ENCODE results near the gene TAF1A.
"Not testable (repeated sequence)": the region's sequence is repeated elsewhere in the genome, so short reads cannot be mapped to it uniquely, and the experiment has no call there.

The TAF1A gene

DNA sequence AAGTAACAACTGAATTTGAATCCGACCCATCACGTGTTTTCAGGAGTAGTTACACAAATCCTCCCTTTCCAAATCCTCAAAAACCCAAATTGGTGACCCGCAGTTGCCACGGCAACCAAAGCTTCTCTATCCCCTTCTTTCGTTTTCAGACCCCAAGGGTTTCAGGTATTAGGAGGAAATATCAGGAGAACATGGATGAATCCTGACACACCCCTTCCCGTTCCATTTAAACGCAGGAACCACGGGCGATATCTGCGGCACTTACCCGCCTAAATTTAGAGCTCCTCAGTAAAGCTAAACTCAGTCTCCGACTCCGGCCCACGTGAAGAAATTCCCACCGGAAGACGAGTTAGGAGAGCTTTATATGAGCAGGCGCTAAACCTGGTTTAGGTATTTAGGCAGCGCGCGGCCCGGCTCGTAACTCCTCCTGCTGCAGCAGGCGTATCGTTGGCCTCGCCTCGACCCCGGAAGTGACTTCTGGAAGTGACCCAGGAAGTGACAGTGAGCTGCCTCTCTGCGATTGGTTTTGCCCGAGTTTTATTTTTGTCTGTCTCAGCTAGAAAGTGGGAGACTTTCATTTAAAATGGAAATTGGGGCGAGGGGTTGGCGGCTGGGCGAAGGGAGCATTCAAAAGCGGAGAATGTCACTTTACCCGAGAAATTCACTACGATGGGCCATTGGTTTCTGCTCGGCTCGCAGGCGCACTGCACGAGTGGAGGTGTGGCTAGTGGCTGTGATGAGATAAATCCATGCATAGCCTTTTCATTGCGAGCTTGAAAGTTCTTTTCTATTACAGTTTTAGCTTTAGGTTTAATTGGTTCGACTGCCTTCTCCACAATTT lies at the start of gene TAF1A:
Gene TAF1A (minus strand): TSS at position 472 of the 841 bp plus-strand sequence.
- DNase-seq (ENCODE audit: low read depth), result peak; percentile 76

DNA sequence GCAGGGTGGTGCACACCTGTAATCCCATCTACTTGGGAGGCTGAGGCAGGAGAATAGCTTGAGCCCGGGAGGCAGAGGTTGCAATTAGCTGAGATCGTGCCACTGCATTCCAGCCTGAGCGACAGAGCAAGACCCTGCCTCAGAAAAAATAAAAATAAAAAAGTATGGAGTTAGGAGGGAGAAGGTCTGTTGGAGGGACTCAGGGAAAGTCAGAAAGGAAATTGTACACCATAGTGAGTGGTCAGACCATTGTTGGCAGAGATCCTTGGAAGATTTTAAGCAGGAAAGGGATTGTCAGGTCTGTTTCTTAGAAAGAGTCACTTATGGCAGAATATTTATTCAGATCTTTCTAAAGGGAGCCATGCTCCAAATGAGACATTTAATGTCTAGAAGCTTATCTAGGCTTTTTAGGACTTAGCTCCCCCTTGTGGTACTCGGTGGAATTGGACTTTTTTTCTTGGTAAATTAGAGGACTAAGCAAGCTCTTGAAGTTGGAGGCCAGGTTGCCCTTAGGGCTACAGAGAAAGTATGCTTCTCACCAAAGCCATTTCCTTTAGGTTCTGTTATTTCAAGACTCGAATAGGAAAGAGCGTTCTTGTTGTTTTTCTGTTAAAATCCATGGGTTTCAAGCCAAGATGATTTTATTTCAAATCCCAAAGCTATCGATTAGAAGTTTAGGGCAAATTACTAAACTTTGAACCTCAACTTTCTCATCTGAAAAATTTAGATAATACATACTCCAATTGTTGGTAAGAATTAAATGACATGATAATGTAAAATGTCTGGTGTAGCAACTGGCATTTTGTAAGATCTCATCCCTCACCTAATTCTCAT lies 44.7 kb upstream of the TAF1A start:
- peak; percentile 80 for DNase-seq (ENCODE audit: low read depth)

DNA sequence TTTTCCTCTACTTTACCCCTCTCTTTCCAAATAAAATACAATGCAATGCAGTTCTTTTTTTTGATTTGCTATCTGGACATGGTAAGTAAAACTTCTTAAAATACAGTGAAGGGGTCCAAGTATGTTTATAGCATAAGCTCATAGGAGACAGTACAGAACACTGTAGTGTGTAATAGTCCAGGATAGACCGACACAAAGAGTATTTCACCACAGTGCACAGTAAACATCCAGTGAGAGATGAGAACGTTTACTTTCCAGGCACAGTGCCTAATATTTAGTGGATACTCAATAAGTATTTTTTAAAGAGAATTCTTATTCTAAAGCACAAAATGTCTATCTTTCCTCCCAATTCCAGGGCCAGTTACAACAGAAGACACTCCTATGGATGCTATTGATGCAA lies 43.0 kb upstream of the TAF1A start:
- no peak for DNase-seq (ENCODE audit: low read depth)

DNA sequence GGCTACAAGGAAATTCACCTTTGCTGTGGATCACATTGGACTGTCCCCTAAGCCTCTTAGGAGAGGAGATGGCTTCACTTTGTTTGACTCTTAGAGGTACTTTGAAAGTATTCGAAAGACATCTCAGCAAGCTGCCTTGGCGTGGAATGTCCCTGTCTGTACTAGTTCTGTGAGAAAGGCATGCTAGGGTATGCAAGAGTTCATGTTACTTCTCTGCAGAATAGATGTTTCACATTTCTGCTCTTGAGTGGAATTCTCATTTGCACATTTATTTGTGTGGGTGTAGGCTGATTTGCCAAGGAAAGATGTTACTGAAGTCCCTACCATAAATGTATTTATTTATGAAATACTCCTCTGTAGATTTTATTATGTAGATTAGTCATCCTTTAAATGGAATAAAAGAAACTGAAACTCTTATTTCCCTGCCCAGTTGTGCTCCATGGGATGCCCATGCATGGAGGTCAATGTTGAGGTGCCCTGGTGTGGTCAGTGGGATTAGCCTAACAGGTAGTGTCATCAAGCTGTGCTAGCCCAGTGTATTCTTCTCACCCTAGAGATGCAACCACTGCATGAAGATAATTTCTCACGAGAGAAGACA lies 42.0 kb upstream of the TAF1A start:
- DNase-seq (ENCODE audit: low read depth), result no peak

DNA sequence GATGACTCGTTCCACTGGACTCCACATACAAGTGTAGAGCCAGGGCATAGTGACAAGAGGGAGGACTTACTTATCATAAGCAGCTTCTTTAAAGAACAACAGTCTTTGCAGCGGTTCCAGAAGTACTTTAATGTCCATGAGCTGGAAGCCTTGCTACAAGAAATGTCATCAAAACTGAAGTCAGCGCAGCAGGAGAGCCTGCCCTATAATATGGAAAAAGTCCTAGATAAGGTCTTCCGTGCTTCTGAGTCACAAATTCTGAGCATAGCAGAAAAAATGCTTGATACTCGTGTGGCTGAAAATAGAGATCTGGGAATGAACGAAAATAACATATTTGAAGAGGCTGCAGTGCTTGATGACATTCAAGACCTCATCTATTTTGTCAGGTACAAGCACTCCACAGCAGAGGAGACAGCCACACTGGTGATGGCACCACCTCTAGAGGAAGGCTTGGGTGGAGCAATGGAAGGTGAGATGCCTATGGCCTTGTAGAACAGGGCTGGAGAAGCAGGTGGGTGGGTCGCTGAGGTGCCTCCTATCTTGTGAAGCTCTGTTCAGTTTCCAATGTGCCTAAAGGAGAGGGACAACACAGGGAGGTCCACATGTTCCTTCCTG lies 40.3 kb upstream of the TAF1A start:
- no peak for DNase-seq (ENCODE audit: low read depth)

DNA sequence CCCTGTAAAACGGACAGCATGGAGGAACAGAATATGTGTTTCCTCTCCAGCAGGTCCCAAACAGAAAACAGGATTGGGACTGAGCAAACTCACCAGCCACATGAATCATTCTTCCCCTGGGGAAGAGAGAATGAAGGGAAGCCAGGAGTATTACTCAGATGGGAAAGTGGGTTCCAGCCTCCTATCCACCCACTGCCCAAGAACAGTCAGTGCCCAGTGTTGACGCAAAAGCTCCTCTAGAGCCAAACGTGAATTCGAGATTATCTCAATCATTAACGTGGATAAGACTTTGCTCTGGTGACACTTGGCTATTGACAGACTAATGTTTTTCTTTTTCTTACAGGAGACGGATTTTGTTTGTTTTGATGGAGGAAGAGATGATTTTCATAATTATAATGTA lies 37.5 kb upstream of the TAF1A start:
- DNase-seq (ENCODE audit: low read depth), result peak; percentile 67

DNA sequence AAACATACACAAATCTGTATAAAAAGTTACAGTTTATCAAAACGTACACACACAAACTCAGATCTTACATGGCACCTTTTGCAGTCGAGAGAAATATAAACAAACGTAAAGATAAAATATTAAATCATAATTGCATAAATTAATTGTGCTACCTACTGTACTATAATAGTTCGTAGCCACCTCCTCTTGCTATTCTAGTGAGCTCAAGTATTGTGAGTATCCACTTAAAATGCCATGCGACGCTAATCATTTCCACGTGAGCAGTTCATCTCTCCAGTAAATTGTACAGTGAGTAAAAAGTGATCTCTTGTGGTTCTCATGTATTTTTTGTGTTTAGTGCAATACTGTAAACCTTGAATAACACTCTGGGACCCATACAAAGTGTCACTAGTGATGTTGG lies 34.5 kb upstream of the TAF1A start:
- no peak for DNase-seq (ENCODE audit: low read depth)

DNA sequence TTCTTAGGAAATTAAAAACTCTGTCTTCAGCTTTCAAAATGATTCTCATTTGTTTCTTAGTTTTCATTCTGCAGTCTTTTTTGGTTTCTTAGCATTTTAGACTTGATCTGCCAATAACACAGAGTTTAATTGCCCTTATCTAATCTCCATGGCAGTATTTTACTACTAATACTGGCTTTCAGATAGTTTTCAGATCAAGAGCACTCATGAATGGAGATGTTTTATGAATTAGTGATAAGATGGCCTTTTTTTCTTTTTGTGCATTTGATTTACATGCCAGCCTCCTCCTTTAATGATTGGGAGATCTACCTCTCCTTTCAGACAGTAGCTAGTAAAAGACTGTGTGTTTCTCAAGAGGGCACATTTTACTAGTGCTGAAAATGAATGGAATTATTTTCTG lies 33.7 kb upstream of the TAF1A start:
- no peak for DNase-seq (ENCODE audit: low read depth)

DNA sequence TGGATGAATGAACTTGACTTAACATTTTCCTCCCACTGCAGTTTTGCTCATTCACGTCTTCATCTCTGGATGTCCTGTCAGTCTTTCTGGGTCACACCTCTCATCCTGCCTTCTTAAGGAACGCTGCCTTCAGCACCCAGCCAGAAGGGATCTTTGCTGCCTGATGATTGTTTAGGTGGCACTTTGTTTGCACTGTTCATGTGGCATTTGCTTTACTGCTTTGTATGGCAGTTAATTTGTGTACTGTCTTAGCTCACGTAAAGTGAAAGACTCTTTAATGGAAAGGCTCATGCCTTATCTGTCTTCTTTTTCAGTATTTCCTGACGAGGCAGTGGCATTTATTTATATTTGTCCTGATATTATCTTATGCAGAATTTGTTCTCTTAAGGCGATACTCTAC lies 33.0 kb upstream of the TAF1A start:
- DNase-seq (ENCODE audit: low read depth), result no peak

DNA sequence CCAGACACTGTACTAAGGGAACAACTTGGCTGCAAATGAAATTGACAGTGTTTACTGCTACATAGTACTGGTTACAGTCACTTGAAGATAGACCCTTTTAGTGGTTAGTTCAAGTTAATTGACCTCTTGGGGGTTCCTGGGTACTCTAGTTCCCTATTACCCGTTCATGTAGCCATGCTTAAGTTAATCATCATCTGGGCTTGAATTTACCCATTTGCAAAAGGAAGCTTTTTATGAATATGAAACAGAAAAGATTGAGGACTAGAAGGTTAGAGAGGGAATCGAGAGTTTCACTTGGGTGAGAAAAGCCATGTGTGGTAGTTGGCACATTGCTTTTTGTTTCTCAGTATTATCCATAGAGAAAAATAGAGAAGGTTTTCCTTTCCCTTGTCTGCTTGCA lies 30.8 kb upstream of the TAF1A start:
- DNase-seq (ENCODE audit: low read depth), result no peak

DNA sequence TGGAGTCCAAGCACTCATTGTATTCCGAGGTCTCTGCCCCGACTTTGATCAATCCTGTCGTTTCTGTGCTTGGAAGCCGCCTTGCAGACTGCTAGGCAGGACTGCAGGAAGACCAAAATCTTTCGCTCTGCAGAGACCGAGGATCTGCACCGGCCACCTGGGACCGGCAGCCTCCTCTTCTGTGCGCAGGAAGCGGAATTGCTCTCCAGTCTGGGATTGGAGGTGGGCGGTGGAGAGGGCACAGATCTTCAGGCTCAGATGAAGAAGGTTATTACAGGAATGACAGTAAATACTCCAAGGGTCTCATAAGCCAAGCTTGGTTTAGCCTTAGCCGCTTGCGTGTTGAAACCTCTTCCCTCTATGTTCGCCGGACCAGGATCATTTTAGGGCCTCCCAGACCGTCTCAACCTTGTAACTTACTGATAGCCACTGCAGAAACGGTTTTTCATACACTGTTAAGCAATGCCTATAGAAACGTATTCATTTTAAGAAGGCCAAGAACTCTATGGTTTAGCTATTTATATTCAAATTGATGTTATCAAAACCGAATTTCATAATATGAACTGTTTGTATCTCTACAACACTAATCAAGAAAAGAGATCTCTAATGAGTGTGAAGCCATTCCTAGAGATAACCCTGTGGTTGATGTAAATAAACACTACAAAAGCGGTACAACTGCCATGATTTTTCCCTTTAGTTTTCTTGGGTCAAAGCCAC lies 29.3 kb upstream of the TAF1A start:
- peak; percentile 27 for DNase-seq (ENCODE audit: low read depth)

DNA sequence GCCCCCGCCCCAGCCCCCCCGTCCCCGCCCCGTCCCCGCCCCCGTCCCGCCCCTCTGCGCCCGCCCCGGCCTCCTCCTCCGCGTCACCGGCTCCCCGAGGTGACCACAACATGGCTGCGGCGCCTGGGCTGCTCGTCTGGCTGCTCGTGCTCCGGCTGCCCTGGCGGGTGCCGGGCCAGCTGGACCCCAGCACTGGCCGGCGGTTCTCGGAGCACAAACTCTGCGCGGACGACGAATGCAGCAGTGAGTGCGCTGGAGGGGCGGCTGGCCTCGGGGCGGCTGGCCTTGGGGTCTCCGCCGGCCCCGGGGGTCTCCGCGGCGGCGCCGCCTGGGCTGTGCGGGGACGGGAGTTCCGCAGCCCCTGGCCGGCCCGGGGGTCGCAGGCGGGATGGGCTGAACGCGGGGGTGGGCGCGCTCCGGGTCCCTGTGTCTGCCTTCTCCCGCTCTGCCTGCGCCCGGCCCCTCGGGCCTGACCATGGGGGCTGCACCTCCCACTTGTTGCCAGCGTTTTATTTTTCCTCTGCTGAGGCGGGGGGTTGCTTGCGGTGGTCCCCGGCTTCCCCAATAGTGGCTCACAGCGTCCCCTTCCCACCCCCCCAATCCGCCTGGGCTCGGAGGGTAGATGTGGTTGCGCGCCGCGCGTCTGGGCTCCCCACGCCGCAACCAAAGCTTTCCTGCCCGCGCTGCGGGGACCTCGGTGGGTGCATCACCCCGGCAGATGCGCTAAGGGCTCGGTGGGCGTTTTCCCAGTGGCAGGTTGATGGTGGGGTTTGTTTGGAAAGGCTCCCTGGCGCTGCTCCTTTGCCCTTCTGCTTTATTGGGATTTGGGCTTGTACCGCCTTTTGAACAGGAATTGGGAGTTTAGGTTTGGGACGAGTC lies 28.5 kb upstream of the TAF1A start, which contains the start of gene MIA3:
Gene MIA3 (plus strand): TSS at position 97 of the 879 bp plus-strand sequence. CDS start 14 bp downstream, at position 111.
- DNase-seq (ENCODE audit: low read depth), result peak; percentile 24

DNA sequence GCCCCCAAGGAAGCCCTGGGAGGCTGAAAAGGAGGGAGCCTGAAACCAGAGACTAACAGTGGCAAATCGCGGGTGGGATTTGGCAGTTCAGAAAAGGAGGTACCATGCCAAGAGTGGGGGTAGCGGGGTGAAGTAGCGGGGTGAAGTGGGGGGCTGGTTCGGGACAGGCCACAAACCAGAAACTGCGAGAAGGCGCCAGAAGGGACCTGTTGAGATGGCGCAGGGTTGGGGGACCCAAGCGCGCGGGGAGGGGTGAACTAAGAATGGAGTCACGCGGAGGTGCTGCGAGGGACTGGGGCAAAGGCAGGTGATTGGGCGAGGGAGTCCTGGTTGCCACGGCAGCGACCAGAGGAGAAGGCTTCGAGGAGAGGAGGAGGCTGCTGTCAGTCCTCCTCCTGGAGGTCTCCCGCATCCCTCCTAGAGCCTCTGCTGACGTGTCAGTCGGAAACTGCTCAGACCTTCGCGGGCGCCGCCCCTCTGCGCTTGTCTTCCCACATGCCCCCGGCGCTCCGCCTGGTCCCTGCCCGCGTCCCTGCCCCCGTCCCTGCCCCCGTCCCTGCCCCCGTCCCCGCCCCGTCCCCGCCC lies 27.7 kb upstream of the TAF1A start:
- DNase-seq (ENCODE audit: low read depth), result peak; percentile 98

DNA sequence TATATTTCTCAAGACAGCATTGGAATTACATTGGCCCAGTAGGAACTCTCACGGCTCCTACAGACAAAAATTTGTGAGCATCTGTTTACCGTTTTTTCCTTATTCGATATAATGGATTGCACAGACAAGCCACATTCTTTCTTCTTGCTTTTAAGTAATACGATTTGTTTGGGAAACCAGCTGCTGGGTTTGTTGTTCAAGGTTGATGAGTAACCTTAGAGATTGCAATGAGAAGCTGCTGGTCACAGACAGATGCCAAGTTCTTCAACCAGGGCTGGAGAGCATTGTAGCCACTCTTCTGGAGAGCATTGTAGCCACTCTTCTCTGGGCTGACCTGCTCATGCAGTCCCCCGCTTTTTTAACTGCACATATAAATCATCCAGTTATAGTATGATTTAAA lies 26.8 kb upstream of the TAF1A start:
- peak; percentile 96 for DNase-seq (ENCODE audit: low read depth)

DNA sequence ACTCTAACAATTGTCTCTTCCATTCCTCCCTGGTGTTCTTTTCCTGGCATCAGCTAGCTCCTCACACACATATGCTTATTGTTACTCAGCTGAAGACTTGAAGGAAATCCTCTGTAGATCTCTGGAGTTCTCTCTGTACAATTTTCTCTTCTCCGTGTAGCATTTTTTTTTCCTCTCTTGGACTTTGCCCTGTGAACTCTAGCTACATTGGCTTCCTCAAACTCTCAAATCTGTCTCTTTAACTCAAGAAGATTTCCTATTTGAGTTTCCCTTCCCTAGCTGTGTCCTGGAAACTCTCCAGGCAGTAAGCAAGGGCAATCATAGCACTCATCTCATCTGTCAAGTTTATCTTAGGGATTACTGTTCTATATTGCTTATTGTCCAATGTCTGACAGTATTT lies 23.9 kb upstream of the TAF1A start:
- DNase-seq (ENCODE audit: low read depth), result no peak

DNA sequence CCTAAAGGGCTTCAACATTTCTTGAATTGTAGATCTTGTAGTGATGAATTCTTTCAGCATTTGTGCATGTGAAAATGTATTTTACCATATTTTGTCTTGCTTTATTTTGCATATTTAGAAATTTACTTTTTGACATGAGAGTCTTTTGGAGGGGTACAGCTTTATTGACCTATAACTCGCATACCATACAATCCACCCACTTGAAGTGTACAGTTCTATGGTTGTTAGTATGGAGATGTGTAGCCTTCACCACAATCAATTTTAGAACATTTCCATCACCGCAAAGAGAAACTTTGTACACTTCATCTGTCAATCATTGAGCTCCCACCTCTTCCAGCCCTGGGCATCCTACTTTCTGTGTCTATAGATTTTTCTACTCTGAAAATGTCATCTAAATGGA lies 21.0 kb upstream of the TAF1A start:
- DNase-seq (ENCODE audit: low read depth), result no peak

DNA sequence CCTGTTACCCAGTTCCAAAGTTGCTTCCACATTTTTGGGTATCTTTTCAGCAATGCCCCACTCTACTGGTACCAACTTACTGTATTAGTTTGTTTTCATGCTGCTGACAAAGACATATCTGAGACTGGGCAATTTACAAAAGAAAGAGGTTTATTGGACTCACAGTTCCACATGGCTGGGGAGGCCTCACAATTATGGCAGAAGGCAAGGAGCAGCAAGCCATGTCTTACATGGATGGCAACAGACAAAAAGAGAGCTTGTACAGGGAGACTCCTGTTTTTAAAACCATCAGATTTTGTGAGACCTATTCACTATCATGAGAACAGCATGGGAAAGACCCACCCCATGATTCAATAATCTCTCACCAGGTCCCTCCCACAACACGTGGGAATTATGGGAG lies 19.4 kb upstream of the TAF1A start:
- DNase-seq (ENCODE audit: low read depth), result not testable (repeated sequence)

DNA sequence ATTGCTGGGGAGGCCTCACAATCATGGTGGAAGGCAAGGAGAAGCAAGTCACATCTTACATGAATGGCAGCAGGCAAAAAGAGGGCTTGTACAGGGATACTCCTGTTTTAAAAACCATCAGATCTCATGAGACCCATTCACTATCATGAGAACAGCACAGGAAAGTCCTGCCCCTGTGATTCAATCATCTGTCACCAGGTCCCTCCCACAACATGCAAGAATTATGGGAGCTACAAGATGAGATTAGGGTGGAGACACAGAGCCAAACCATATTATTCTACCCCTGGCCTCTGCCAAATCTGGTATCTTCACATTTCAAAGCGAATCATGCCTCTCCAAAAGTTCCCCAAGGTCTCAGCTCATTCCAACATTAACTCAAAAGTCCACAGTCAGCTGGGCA lies 17.0 kb upstream of the TAF1A start:
- DNase-seq (ENCODE audit: low read depth), result no peak

DNA sequence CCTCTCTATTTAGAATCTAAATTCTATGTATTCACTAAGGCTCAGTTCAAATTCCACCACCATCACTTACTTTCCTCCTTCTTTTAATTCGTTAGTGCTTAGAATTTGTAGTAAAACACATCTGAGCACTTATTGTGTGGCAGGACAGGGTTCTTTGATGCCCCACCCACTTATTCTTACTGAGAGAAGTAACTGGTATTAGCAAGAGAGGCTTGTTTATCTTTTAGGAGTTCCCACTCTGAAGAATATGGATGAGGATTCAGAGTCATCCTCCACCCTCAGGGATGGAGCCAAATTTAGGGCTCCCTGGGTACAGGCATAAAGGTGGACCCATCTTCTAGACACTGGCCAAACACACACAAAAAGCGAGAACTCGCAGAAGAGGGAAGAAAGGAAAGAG lies 11.5 kb upstream of the TAF1A start:
- no peak for DNase-seq (ENCODE audit: low read depth)

DNA sequence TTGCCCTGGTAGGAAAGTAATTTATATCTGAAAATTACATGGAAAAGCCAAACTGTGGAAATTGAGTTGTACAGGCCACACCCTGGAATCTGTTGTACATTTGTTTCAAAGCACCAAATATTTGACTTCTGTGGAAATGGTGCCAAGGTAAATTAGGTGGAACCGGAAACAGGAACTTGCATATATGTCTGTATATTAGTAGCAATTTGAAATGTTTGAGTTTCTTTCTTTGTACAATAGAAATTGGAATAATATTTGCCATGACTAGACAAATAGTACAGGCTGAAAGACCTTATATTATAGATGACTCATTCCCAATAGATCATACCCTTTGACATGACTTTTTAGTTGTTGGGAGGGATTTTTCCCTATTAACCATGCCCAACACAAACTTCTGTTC lies 10.5 kb upstream of the TAF1A start:
- DNase-seq (ENCODE audit: low read depth), result no peak
